Hematopoietic multipotent progenitor cell (in vitro differentiated cells): ENCODE data around the gene ACTL6B. TPM values are rescaled to one million over a fixed set of nuclear protein-coding genes. Genes with fewer than 3 reads are reported as not detected.
"Not testable (repeated sequence)": the region's sequence is repeated elsewhere in the genome, so short reads cannot be mapped to it uniquely, and the experiment has no call there.

Experiments used
- DNase-seq, 3 donors: peaks; one replicate each; pipeline ENCODE4 v3.0.0-alpha.2; 2011 to 2015; ENCODE audit warnings: low read depth in 2 of 3, low spot score in 2 of 3
- total RNA-seq: library from RNA; depleted of rRNA; stranded (reverse); fragments of >200 nt; gene quantifications from one replicate; pipeline ENCODE4 v1.2.3, GENCODE V29; 2012

Gene ACTL6B
- total RNA-seq, 1 donor, result not detected

- DNase-seq, result peak; percentile 95 to 99 (median 98)
Observed at GRCh38 chr7:100673302-100673941, 17.2 kb upstream of the ACTL6B start, which contains the start of gene GNB2. Gene GNB2, plus strand, starts transcription at chr7:100673740. Its CDS starts 2,526 bp downstream, at chr7:100676266.

GRCh38 chr7:100671353-100672327 lies 15.4 kb upstream of the ACTL6B start:
- no peak for DNase-seq

GRCh38 chr7:100670074-100670473 lies 13.8 kb upstream of the ACTL6B start:
- no peak for DNase-seq

GRCh38 chr7:100669106-100669505 lies 12.9 kb upstream of the ACTL6B start:
- DNase-seq, result not testable (repeated sequence)

- DNase-seq, result no peak
Observed at GRCh38 chr7:100668069-100668449, 11.8 kb upstream of the ACTL6B start.

GRCh38 chr7:100667331-100668068 lies 11.3 kb upstream of the ACTL6B start:
- no peak for DNase-seq

- DNase-seq, result no peak
Observed at GRCh38 chr7:100665168-100665726, 9.0 kb upstream of the ACTL6B start.

GRCh38 chr7:100662194-100662776 lies 6.0 kb upstream of the ACTL6B start:
- DNase-seq, result not testable (repeated sequence)

GRCh38 chr7:100654908-100655831 lies 1.1 kb downstream of the ACTL6B start:
- DNase-seq, result no peak

GRCh38 chr7:100649826-100650565 lies 6.3 kb downstream of the ACTL6B start:
- DNase-seq, result no peak

GRCh38 chr7:100642534-100642907 lies 13.7 kb downstream of the ACTL6B start:
- peak in 1 of 3 donors; percentile 42 for DNase-seq

- no peak for DNase-seq
Observed at GRCh38 chr7:100641860-100642533, 14.3 kb downstream of the ACTL6B start.

GRCh38 chr7:100641463-100641859 lies 14.8 kb downstream of the ACTL6B start, which contains the start of gene TFR2:
Gene TFR2, minus strand, starts transcription at chr7:100641552. Its CDS starts 43 bp downstream, at chr7:100641509.
- DNase-seq, result peak in 2 of 3 donors; percentile 58 to 81

GRCh38 chr7:100640517-100641440 lies 15.5 kb downstream of the ACTL6B start:
- DNase-seq, result peak in 1 of 3 donors; percentile 38

- no peak for DNase-seq
Observed at GRCh38 chr7:100639995-100640516, 16.2 kb downstream of the ACTL6B start.

- DNase-seq, result peak in 2 of 3 donors; percentile 56 to 59
Observed at GRCh38 chr7:100632951-100633717, 23.1 kb downstream of the ACTL6B start.
